Adrenal gland (tissue), 12 donors: Measurements from ENCODE around the gene TBX4. TPM values are rescaled to one million over a fixed set of nuclear protein-coding genes. Genes with fewer than 3 reads are reported as not detected.

Experiments used
- DNase-seq, 7 donors: peaks; one replicate each; pipeline ENCODE4 v3.0.0-alpha.2; 2019 to 2020
- H3K27ac ChIP-seq, 5 donors: fragments of 200-600 bp; sonication (generic) in 4 of 5; 1 replicate in 3 of 5; 2 replicates in 2 of 5; pipeline versions ENCODE4 v1.5.1 to v1.8.0; 2016 to 2020; ENCODE audit warnings: mild to moderate bottlenecking in 1 of 5
- H3K27me3 ChIP-seq: fragments of 200-600 bp; 2 replicates; pipeline ENCODE4 v1.8.0; 2021
- H3K36me3 ChIP-seq, 2 donors: fragments of 200-600 bp; replicated peaks in 1 of 2; 1 replicate in 1 of 2; 2 replicates in 1 of 2; pipeline versions ENCODE4 v1.5.1 to v1.8.0; 2018 to 2022
- H3K4me1 ChIP-seq, 2 donors: fragments of 200-600 bp; replicated peaks in 1 of 2; 1 replicate in 1 of 2; 2 replicates in 1 of 2; pipeline versions ENCODE4 v1.5.1 to v1.8.0; 2018 to 2021
- H3K4me3 ChIP-seq, 4 donors: fragments of 200-600 bp; sonication (generic) in 3 of 4; one replicate each; pipeline ENCODE4 v1.5.1; 2016 to 2018
- H3K9me3 ChIP-seq, 3 donors: fragments of 200-600 bp; sonication (generic) in 1 of 3; replicated peaks in 1 of 3; 1 replicate in 2 of 3; 2 replicates in 1 of 3; pipeline versions ENCODE4 v1.5.1 to v1.8.0; 2016 to 2021
- CTCF ChIP-seq, 6 experiments: fragments of 450-650 bp in 4 of 6; fragments of 200-600 bp in 2 of 6; sonication (generic) in 1 of 6; IDR thresholded peaks; 1 replicate in 5 of 6; 2 replicates in 1 of 6; pipeline versions ENCODE4 v1.5.1 to v1.8.0; 2016 to 2021; ENCODE audit warnings: antibody characterized with exemption in 6 of 6, mild to moderate bottlenecking in 2 of 6, moderate library complexity in 1 of 6
- POLR2A ChIP-seq, 2 donors: fragments of 450-650 bp; IDR thresholded peaks; one replicate each; pipeline ENCODE4 v1.6.1; 2017; ENCODE audit warnings: antibody characterized with exemption in 2 of 2, mild to moderate bottlenecking in 2 of 2, moderate library complexity in 1 of 2
- WGBS, 4 donors: extraction: QIAGEN DNeasy Blood & Tissue Kit in 2 of 4; methylation state at CpG; one replicate each; pipeline versions ENCODE4 v1.1.5 to v1.1.7; 2013 to 2017; 5-methylcytosine and 5-hydroxymethylcytosine counted together
- intact Hi-C, 2 donors: fragments of 100-400 bp; cut with DNase I; formaldehyde crosslinking; loops; one replicate each; pipeline versions ENCODE4 v1.14.1 to v1.15.0; 2022 to 2023
- polyA plus RNA-seq, 3 donors: library from polyadenylated mRNA; stranded (reverse); fragments of 200-250 nt in 2 of 3; fragments of 350-450 nt in 1 of 3; fragmentation: Illumina TruSeq in 1 of 3; extraction: RNeasy Lipid Tissue Mini Kit (QIAGEN cat#74804) in 1 of 3; gene quantifications; one replicate each; pipeline ENCODE4 v1.2.3, GENCODE V29; 2013 to 2014
- total RNA-seq, 9 donors: library from RNA; depleted of rRNA in 4 of 9; stranded (reverse); fragments of >200 nt in 4 of 9; fragments of 120-200 nt in 1 of 9; fragmentation: NEBNext Ultra II Directional in 1 of 9; extraction: Animal tissue kit (Norgen Biotek cat#: 25700) in 1 of 9; gene quantifications; one replicate each; pipeline versions ENCODE4 v1.1.0 to v1.2.4, GENCODE V29; 2013 to 2023
- donor health status: healthy with polysubstance abuse.
- donor health status: Bipolar disorder and iron deficiency.
- donor health status: DM: yes; HTN: yes; CAD: no.
- donor health status: DM: no; HTN: no; CAD: no.
- donor health status: DM: no; HTN: no; CAD: no.
- donor health status: DM: yes; HTN: yes; CAD: no.

The TBX4 gene
- total and polyA plus RNA-seq, 12 donors = 0.03 to 0.54 (median 0.21) TPM; not detected in 8

- TF ChIP-seq POLR2A (IDR thresholded peaks at IDR 0.05) (no peak), CTCF (IDR thresholded peaks at IDR 0.05) (no peak)
- Histone ChIP-seq H3K4me1 (peaks cover 0 to 3% of the 10 kb centered on the region in 2 donors), H3K27ac (no peak overlapping the region), H3K4me3 (no peak overlapping the region), H3K27me3 (no peaks in the 10 kb centered on the region), H3K9me3 (no peaks in the 10 kb centered on the region), H3K36me3 (no peaks in the 10 kb centered on the region)
- DNase-seq = peak in 1 of 7 donors; percentile 2
- 78 to 95% (median 91%) methylated on average over 4 to 6 of the region's 6 CpGs for WGBS, 4 donors
- intact Hi-C loops = no loop called here
Observed at GRCh38 chr17:61469474-61469873, 17.3 kb downstream of the TBX4 start.

DNA sequence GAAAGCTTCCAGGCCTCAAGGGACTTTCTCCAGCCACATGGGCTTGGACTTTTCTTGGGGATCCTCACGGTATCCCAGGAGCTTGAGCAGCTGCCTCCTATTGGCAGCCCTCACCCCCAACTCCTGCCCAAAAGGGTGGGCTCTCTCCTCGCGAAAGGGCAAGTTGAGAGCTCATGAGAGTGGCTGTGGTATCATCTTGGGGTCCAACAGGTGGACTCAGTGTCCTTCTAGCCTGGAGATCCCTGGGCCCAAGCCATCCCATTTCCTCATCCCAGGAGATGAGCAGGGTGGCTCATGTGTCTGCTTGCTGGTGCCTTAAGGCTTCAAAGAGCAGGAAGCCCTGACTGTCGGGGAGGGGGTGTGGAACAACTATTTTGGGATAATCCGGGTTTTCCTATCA is 17.7 kb downstream of the TBX4 start:
- Histone ChIP-seq H3K27ac (no peak overlapping the region), H3K36me3 (no peaks in the 10 kb centered on the region), H3K4me1 (peaks cover 0 to 3% of the 10 kb centered on the region in 2 donors), H3K4me3 (no peak overlapping the region), H3K9me3 (no peaks in the 10 kb centered on the region), H3K27me3 (no peaks in the 10 kb centered on the region)
- peak in 1 of 7 donors; percentile 4 for DNase-seq
- TF ChIP-seq CTCF (IDR thresholded peaks at IDR 0.05) (no peak), POLR2A (IDR thresholded peaks at IDR 0.05) (no peak)
- WGBS, 4 donors = 86 to 93% (median 88%) methylated on average over 5 of the region's 5 CpGs
- intact Hi-C loops = no loop called here

- intact Hi-C loops = no loop called here
- TF ChIP-seq POLR2A (IDR thresholded peaks at IDR 0.05) (no peak), CTCF (IDR thresholded peaks at IDR 0.05) (no peak)
- Histone ChIP-seq H3K4me1 (peaks cover 0 to 3% of the 10 kb centered on the region in 2 donors), H3K9me3 (no peaks in the 10 kb centered on the region), H3K4me3 (no peak overlapping the region), H3K27ac (no peak overlapping the region), H3K27me3 (no peaks in the 10 kb centered on the region), H3K36me3 (no peaks in the 10 kb centered on the region)
- 85 to 92% (median 88%) methylated on average over 8 to 11 of the region's 11 CpGs for WGBS, 4 donors
- peak in 1 of 7 donors; percentile 3 for DNase-seq
Observed at GRCh38 chr17:61470530-61471136, 18.4 kb downstream of the TBX4 start.

DNA sequence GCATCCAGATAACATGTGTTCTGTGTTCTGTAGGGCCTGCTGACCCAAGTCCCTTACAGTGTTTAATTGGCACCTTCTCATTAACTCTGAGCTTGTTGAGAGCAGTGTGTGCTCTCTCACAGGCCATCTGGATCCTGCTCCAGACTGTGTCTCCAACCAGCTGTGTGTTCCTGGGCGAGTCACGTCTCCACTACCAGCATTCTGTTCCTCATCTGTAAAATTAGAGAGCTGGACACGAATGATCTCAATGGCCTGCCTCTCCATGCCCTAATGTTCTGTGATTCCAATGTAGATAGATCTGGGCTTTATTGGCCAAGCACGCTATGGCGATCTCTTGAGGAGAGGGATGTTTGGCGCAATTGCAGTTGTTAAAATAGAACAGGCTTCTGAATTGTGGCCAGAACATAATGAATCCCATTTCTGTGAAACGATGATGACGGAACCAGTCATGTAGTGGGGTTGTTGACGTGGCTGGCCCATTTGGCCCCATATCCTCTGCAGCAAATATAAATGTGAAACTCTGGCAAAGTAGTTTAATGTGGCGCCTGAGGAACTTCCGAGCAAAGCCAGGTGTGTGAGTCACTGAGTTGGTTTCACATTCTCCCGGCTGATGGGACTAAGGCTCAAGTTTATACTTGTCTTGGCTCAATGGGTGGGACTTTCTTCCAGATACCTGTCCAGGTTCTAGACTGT is 22.2 kb downstream of the TBX4 start:
- DNase-seq = no peak
- peaks cover 11% of the 10 kb centered on the region for H3K27me3 ChIP-seq
- no peaks in the 10 kb centered on the region for H3K4me1 ChIP-seq
- H3K4me3 ChIP-seq = no peak overlapping the region
- no peak overlapping the region for H3K27ac ChIP-seq
- WGBS, 4 donors = 92 to 95% (median 93%) methylated on average over 12 of the region's 12 CpGs
- H3K36me3 ChIP-seq = no peaks in the 10 kb centered on the region
- no peaks in the 10 kb centered on the region for H3K9me3 ChIP-seq
- intact Hi-C loops = no loop called here
- TF ChIP-seq POLR2A (IDR thresholded peaks at IDR 0.05) (no peak), CTCF (IDR thresholded peaks at IDR 0.05) (no peak)
